Glutamatergic neuron (in vitro differentiated cells): ENCODE data around the gene HAPLN2. TPM values are rescaled to one million over a fixed set of nuclear protein-coding genes. Genes with fewer than 3 reads are reported as not detected.

ENCODE experiments used
- DNase-seq: peaks from one replicate; pipeline ENCODE4 v3.0.0; 2022
- H3K27ac Mint-ChIP-seq: one replicate; pipeline ENCODE4 v1.8.0; 2020; ENCODE audit warnings: mild to moderate bottlenecking, mixed read lengths, inconsistent platforms; ENCODE audit not compliant: unreplicated experiment
- H3K27me3 Mint-ChIP-seq: one replicate; pipeline ENCODE4 v1.8.0; 2020; ENCODE audit warnings: mild to moderate bottlenecking, moderate library complexity, mixed read lengths, inconsistent platforms; ENCODE audit not compliant: unreplicated experiment
- H3K36me3 Mint-ChIP-seq: one replicate; pipeline ENCODE4 v1.8.0; 2020; ENCODE audit warnings: mild to moderate bottlenecking, mixed read lengths, inconsistent platforms; ENCODE audit not compliant: unreplicated experiment
- H3K4me1 Mint-ChIP-seq: one replicate; pipeline ENCODE4 v1.8.0; 2020; ENCODE audit warnings: mild to moderate bottlenecking, low read depth, mixed read lengths, inconsistent platforms; ENCODE audit not compliant: unreplicated experiment
- H3K4me3 Mint-ChIP-seq: one replicate; pipeline ENCODE4 v1.8.0; 2020; ENCODE audit warnings: mild to moderate bottlenecking, mixed read lengths, inconsistent platforms; ENCODE audit not compliant: unreplicated experiment
- H3K9me3 Mint-ChIP-seq: one replicate; pipeline ENCODE4 v1.8.0; 2020; ENCODE audit warnings: mild to moderate bottlenecking, moderate library complexity, mixed read lengths, inconsistent platforms; ENCODE audit not compliant: unreplicated experiment
- CTCF ChIP-seq: fragments of 200-600 bp; sonication (generic); IDR thresholded peaks from one replicate; pipeline ENCODE4 v1.5.0; 2021; ENCODE audit not compliant: partially characterized antibody, unreplicated experiment
- total RNA-seq: library from RNA; stranded (reverse); fragmentation: NEBNext Ultra II Directional; extraction: Animal tissue kit (Norgen Biotek cat#: 25700); gene quantifications from one replicate; pipeline ENCODE4 v1.2.1, GENCODE V29; 2021; ENCODE audit not compliant: unreplicated experiment

HAPLN2 gene
- total RNA-seq, 1 donor from 2014 or later, result 0.71 TPM

- TF ChIP-seq CTCF, result no peak
- Mint-ChIP-seq H3K4me3 (no peak overlapping the region), H3K36me3 (no peaks in the 10 kb centered on the region), H3K27me3 (peaks cover 8% of the 10 kb centered on the region), H3K4me1 (peaks cover 10% of the 10 kb centered on the region), H3K27ac (no peak overlapping the region), H3K9me3 (peaks cover 3% of the 10 kb centered on the region)
- DNase-seq, result no peak
Observed at GRCh38 chr1:156616463-156616862, 2.8 kb upstream of the HAPLN2 start.

- Mint-ChIP-seq H3K9me3 (peaks cover 10% of the 10 kb centered on the region), H3K36me3 (no peaks in the 10 kb centered on the region), H3K27ac (no peak overlapping the region), H3K4me1 (peaks cover 10% of the 10 kb centered on the region), H3K4me3 (no peak overlapping the region), H3K27me3 (peaks cover 21% of the 10 kb centered on the region)
- no peak for TF ChIP-seq CTCF
- no peak for DNase-seq
Observed at GRCh38 chr1:156619582-156619955, 354 bp downstream of the HAPLN2 start.

GRCh38 chr1:156622581-156623297 is 3.5 kb downstream of the HAPLN2 start:
- TF ChIP-seq CTCF, result no peak
- Mint-ChIP-seq H3K36me3 (no peaks in the 10 kb centered on the region), H3K27ac (no peak overlapping the region), H3K4me3 (no peak overlapping the region), H3K4me1 (peaks cover 8% of the 10 kb centered on the region), H3K9me3 (peaks cover 10% of the 10 kb centered on the region), H3K27me3 (peaks cover 28% of the 10 kb centered on the region)
- DNase-seq, result no peak

- peak overlapping the region; percentile 55 for H3K4me3 Mint-ChIP-seq
Observed at GRCh38 chr1:156623946-156624813, 5.0 kb downstream of the HAPLN2 start.

More at GRCh38 chr1:156623946-156624813, 5.0 kb downstream of the HAPLN2 start:
- TF ChIP-seq CTCF, result peak; percentile 34
- H3K36me3 Mint-ChIP-seq, result no peaks in the 10 kb centered on the region
- DNase-seq, result peak; percentile 76
- H3K27me3 Mint-ChIP-seq, result peaks cover 28% of the 10 kb centered on the region
- H3K27ac Mint-ChIP-seq, result no peak overlapping the region
- H3K9me3 Mint-ChIP-seq, result peaks cover 7% of the 10 kb centered on the region
- peaks cover 5% of the 10 kb centered on the region for H3K4me1 Mint-ChIP-seq
